Effector memory CD4-positive, alpha-beta T cell (primary cell): ENCODE data around the gene PLXND1.

Experiments
- DNase-seq, 3 donors: peaks; one replicate each; pipeline ENCODE4 v3.0.0-alpha.2; 2020
- H3K27ac ChIP-seq: 2 replicates; pipeline ENCODE4 v1.7.0; 2013; ENCODE audit warnings: mild to moderate bottlenecking, low read length, moderate library complexity; ENCODE audit not compliant: insufficient read depth, poor library complexity, severe bottlenecking
- H3K27me3 ChIP-seq: replicated peaks from 2 replicates; pipeline ENCODE4 v1.7.0; 2013; ENCODE audit warnings: mild to moderate bottlenecking, low read length; ENCODE audit not compliant: insufficient read depth, control insufficient read depth, poor library complexity, severe bottlenecking
- H3K36me3 ChIP-seq: 2 replicates; pipeline ENCODE4 v1.7.0; 2013; ENCODE audit warnings: mild to moderate bottlenecking, low read length, moderate library complexity; ENCODE audit not compliant: control insufficient read depth, insufficient read depth
- H3K4me1 ChIP-seq: 2 replicates; pipeline ENCODE4 v1.7.0; 2013; ENCODE audit warnings: low read length, mild to moderate bottlenecking; ENCODE audit not compliant: control insufficient read depth, insufficient read depth, poor library complexity, severe bottlenecking
- H3K4me3 ChIP-seq: 2 replicates; pipeline ENCODE4 v1.7.0; 2013; ENCODE audit warnings: low read length, low read depth, mild to moderate bottlenecking; ENCODE audit not compliant: insufficient read depth, poor library complexity, severe bottlenecking
- H3K9me3 ChIP-seq: 2 replicates; pipeline ENCODE4 v1.7.0; 2013; ENCODE audit warnings: mild to moderate bottlenecking, low read length, moderate library complexity; ENCODE audit not compliant: control insufficient read depth

The PLXND1 gene

DNA sequence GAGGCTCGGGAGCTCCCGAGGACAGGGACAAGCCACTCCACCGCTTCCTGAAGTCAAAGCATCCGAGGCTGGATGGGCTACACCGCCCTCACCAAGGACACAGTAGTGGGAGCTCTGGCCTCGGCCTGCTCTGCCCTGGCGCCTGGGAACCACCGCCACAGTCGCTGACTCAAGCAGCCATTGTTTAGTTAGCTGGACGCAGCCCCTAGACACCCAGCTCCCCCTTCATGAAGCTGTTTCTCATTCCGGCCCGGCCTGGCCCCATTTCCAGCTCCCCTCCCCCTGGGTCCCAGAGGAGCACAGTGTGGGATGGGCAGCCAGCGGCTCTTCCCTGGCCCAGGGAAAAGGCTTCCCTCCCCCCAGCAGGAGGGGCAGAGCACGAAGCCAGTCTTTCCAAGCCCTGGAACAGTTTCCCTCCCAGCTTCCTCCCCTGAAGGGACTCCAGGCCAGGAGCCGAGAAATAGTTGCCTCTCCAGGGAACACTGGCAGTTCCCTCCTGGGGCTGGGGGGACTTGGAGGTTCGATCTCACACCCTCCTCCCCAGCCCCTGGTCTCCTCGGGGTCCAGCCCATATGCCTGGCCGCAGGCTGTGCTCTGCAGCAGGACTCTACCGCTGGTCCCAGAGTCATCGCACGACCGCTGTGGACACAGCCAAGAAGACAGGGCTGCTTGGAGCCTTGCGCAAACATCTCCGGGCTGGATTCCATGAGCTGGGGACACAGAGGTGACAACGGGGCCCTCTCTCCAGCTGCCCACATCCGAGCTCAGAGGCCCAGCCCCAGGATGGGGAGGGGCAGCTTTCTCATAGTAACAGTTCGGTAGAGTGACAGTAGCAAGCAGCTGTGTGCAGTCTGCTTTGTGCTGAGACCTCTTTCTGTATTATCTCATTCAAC, 10.0 kb downstream of the PLXND1 start:
- Histone ChIP-seq H3K9me3 (no peaks in the 10 kb centered on the region), H3K27ac (no peak overlapping the region), H3K4me1 (peaks cover 17% of the 10 kb centered on the region), H3K27me3 (no peaks in the 10 kb centered on the region), H3K36me3 (no peaks in the 10 kb centered on the region), H3K4me3 (no peak overlapping the region)
- DNase-seq = no peak

DNA sequence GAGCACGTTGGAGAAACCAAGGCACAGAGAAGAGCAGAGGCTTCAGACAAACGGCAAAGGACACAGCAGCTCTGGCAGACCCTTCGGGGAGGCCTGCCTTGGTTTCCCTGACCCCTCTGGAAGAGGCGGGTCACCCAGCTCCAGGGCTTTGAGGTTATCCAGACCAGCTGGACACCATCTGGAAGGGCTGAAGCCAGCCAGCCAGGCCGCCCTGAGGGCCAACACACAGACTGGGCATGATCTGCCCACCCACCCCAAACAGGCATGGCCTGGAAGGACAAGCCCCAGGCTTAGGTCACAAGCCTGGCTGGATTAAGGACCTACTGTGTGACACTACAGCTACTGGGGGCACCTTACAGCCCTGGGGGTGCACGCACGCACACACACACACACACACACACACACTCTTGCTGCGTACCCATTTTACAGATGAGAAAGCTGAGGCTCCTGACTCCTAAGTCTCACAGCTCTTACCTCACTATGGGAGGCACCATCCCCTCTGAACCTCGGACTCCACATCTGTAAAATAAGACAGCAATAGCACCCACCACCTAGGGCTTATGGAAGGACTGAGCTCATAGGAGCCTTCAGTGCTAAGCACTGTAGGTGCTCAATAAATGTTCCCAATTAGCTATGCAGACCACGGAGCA, 10.8 kb downstream of the PLXND1 start:
- H3K36me3 ChIP-seq = no peaks in the 10 kb centered on the region
- DNase-seq = no peak
- no peaks in the 10 kb centered on the region for H3K9me3 ChIP-seq
- H3K4me3 ChIP-seq = no peak overlapping the region
- peaks cover 17% of the 10 kb centered on the region for H3K4me1 ChIP-seq
- no peak overlapping the region for H3K27ac ChIP-seq
- no peaks in the 10 kb centered on the region for H3K27me3 ChIP-seq

DNA sequence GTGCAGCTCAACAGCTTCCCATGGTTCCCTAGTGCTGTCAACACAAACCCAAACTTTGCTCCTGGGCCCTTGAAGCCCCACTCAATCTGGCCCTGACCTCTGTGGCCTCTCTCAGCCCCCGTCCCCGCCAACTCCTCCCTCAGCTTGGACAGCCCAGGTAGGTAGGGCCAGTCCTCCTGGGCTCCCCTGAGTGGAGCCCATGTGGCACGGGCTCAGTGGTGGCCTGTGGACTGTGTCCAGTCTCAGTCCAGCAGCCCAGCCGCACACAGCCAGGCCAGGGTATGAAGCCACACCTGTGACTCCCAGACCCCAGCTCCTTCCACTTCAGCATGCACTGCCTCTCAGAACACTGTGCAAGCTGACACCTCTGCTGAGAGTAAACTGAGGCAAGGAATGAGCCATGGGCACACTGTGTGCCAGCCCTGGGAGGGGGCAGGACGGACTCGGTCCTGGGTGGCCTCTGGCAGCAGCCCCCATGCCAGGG, 11.5 kb downstream of the PLXND1 start:
- no peak for DNase-seq
- H3K4me1 ChIP-seq = peaks cover 17% of the 10 kb centered on the region
- no peak overlapping the region for H3K27ac ChIP-seq
- no peaks in the 10 kb centered on the region for H3K27me3 ChIP-seq
- no peaks in the 10 kb centered on the region for H3K9me3 ChIP-seq
- no peak overlapping the region for H3K4me3 ChIP-seq
- H3K36me3 ChIP-seq = no peaks in the 10 kb centered on the region

DNA sequence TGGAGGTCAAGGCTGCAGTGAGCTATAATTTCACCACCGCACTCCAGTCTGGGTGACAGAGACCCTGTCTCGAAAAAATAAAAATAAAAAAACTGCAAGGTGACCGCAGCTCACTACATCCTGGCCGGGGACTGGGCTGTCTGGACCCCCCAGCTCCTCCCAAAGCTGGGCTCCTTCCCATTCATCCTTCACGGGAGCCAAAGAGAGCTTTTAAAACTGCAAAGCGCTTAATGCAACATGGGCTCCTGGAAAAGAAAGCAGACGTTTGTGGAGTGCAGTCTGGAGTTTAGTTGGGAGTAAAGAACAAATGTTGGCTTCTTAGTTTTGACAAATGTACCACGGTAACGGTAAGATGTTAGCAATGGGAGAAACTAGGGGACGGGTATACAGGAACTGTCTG, 12.1 kb downstream of the PLXND1 start:
- Histone ChIP-seq H3K4me3 (no peak overlapping the region), H3K9me3 (no peaks in the 10 kb centered on the region), H3K27ac (no peak overlapping the region), H3K36me3 (no peaks in the 10 kb centered on the region), H3K4me1 (peaks cover 17% of the 10 kb centered on the region), H3K27me3 (no peaks in the 10 kb centered on the region)
- DNase-seq = no peak

DNA sequence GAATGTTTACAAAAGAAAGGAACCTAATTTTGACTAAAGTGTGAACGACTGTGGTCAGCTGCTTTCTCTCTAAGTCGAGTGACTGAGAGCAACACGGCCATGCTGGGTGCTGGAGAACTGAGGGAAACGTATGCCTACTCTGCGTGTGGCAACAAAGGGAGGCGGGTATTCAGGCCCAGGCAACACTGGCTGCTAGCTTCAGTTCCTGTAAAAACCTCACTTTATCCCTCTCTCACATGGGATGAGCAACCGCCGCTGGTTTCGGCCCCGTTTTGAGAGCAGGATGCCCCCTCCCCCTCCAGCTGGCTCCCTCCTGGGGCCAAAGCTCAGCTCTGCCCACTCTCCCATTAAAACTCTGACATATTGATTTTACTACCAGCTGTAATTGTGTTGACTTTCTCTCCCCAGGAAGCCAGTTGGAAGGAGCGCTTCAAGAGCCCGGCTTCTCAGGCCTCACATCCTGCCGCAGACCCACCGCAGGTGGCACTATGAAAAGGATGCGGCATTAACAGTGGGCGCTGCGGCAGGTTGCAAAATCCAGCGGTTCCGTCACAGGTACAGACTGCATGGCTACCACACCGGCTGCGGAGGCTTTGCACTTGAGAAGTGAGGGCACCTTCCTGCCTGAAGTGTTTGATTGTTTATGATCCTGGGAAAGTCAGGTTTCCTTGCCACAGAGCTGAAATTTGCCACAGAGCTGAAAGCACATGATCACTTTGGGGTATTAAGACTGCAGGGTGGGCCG, 12.7 kb downstream of the PLXND1 start:
- H3K27me3 ChIP-seq = no peaks in the 10 kb centered on the region
- DNase-seq = peak; percentile 23 to 44 (median 33)

DNA sequence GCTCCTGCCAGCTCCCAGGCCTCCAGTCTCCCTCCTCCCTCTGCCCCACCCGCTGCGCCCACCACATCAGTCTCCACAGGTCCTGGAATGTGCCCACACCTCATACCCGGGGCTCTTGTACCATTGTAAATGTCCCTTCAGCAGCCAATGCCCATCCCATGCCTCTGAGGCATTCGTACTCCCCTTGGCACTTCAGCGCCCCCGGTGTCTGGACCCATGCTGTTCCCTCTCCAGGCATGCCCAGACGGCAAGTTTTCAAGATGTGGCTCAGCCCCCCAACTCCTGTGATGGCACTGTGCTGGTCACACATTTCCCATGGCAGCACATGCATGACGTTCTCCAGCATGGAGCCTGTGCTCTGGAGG, 13.3 kb downstream of the PLXND1 start:
- Histone ChIP-seq H3K27ac (no peak overlapping the region), H3K9me3 (no peaks in the 10 kb centered on the region), H3K27me3 (no peaks in the 10 kb centered on the region), H3K4me1 (peaks cover 17% of the 10 kb centered on the region), H3K36me3 (no peaks in the 10 kb centered on the region), H3K4me3 (no peak overlapping the region)
- no peak for DNase-seq

More for the DNA sequence above, 12.7 kb downstream of the PLXND1 start:
- no peaks in the 10 kb centered on the region for H3K9me3 ChIP-seq
- H3K27ac ChIP-seq = no peak overlapping the region
- H3K4me3 ChIP-seq = no peak overlapping the region
- peaks cover 17% of the 10 kb centered on the region for H3K4me1 ChIP-seq
- H3K36me3 ChIP-seq = no peaks in the 10 kb centered on the region

DNA sequence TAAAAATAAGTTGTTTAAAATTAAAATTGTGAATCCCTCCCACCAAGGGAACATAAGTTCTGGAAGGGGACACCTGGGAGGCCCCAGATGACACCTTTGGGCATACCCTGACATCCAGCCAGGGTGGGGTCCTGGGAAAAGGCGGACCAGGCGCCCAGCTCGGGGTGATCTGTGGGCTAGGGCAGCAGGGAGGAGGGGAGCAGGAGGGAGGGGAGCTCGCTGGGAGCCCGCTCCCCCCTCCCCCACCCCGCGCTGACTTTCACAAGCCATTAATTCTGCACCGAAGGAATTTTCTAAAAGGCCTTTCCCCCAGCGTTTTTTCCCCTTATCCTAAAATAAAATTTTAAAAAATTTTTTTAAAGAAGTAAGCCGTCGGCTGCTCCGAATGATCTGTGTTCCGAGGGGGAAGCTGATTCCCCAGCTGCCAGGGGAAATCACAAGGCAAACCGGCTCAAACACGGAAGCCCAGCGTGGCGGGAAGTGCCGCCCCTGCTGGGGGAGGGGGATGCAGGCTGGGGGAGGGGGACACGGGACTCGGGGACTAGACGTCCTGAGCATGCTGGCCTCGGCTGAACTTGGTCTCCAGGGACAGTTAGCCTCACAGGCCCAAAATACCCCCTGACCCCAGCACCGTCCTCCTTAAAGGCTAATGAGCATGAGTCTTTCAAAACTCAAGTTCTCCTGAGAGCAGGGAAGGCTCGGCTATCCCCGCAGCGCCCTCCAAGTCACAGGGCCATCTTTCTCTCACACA, 13.9 kb downstream of the PLXND1 start:
- Histone ChIP-seq H3K36me3 (no peaks in the 10 kb centered on the region), H3K27ac (no peak overlapping the region), H3K27me3 (no peaks in the 10 kb centered on the region), H3K4me3 (no peak overlapping the region), H3K9me3 (no peaks in the 10 kb centered on the region), H3K4me1 (peaks cover 17% of the 10 kb centered on the region)
- no peak for DNase-seq

DNA sequence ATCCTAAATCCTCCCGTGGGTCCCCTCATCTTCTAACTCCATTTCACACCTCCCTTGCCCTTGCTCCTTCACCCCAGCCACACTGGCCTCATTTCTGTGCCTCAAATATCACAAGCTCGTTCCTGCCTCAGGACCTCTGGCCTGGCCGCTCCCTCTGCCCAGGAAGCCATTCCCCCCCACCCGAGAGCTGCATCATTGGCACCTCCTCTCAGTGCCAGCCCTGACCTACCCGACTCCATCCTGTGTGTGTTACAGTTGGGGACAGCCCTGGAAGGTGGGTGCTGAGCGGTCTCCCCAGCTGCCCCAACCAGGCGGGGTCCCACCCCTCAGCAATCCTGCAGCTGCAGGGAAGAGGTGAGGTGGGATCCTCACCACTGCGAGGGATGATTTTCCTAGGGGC, 14.5 kb downstream of the PLXND1 start:
- Histone ChIP-seq H3K27me3 (no peaks in the 10 kb centered on the region), H3K4me1 (peaks cover 17% of the 10 kb centered on the region), H3K9me3 (no peaks in the 10 kb centered on the region), H3K4me3 (no peak overlapping the region), H3K27ac (no peak overlapping the region), H3K36me3 (no peaks in the 10 kb centered on the region)
- no peak for DNase-seq

DNA sequence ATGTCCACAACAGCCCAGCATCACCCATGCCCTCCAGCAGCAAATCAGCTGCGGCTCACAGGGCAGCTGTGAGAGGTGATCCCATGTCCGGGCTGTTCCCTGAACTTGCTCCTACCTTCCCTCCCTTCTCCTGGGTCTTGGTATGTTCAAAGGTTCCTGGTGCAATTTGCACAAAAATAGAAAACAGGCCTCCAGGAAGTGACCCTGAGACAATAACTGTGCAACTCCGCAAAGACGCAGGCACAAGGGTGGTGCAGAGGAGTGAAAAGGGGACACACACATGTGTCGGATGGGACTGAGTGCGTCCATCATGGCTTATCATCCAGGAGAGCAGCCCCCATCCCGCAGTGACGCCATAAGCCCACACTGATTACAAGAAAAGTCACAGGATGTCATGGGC, 16.3 kb downstream of the PLXND1 start:
- DNase-seq = no peak
- no peak overlapping the region for H3K27ac ChIP-seq
- H3K27me3 ChIP-seq = no peaks in the 10 kb centered on the region
- H3K4me3 ChIP-seq = no peak overlapping the region
- H3K9me3 ChIP-seq = no peaks in the 10 kb centered on the region
- peaks cover 17% of the 10 kb centered on the region for H3K4me1 ChIP-seq
- no peaks in the 10 kb centered on the region for H3K36me3 ChIP-seq
